GM19240 (cell line): ENCODE data around the gene SEC23IP.
"Not testable (repeated sequence)": the region's sequence is repeated elsewhere in the genome, so short reads cannot be mapped to it uniquely, and the experiment has no call there.

ENCODE experiments used
- DNase-seq: peaks from one replicate; pipeline ENCODE4 v3.0.0; 2011; ENCODE audit warnings: low spot score; ENCODE audit not compliant: insufficient read length

SEC23IP gene

DNA sequence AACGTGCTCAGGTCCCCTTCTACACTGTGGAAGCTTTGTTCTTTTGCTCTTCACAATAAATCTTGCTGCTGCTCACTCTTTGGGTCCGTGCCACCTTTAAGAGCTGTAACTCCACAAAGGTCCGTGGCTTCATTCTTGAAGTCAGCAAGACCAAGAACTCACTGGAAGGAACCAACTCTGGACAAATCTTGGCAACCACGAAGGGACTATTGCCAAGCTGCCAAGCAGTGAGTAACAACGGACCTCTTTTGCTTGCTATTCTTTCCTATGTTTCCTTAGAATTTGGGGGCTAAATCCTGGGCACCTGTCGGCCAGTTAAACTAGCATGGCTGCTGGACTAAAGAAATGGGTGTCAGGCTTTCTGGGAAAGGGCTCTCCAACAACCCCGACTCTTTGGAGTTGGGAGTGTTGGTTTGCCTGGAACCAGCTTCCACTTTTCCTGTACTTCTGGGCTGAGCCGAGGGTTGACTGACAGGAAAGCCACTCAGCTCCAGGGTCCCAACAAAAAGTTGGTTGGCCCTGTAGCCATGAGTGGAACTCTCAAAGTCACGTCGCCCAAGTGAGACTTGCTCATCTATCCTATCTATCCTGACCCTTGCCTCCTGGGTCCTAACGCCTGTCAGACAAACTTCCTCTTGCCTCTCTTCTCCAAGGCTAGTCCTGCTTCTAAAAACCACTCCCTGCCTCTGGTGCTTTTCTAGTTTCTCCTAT is 8.5 kb upstream of the SEC23IP start:
- not testable (repeated sequence) for DNase-seq

- DNase-seq: not testable (repeated sequence)
Measured at GRCh38 chr10:119886070-119886469, 6.5 kb upstream of the SEC23IP start.

DNA sequence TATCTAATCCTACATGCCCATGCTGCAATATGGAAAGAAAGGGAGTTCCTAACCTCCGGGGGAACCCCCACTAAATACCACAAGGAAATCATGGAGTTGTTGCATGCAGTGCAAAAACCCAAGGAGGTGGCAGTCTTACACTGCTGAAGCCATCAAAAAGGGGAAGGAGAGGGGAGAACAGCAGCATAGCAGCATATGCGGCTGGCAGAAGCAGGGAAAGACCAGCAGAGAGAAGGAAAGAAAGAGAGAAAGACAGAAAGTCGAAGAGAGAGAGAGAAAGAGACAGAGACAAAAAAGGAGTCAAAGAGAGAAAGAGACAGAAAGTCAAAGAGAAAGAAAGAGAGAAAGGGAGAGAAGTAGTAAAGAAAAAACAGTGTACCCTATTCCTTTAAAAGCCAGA is 3.8 kb upstream of the SEC23IP start:
- not testable (repeated sequence) for DNase-seq

DNA sequence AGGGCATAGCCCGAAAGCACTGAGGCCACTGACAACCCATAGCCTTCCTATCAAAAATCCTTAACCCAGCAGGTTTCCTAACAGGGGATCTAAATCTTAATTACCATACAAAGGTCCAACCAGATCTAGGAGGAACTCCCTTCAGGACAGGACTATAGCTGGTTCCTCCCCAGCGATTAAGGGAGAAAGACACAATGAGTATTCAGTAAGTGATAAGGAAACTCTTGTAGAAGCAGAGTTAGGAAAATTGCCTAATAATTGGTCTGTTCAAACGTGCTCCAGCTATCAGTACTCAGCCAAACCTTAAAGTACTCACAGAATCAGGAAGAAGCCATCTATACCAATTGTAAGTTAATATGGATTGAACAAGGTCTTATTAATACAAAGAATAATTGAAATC is 3.3 kb upstream of the SEC23IP start:
- not testable (repeated sequence) for DNase-seq

GRCh38 chr10:119890307-119890706 is 2.2 kb upstream of the SEC23IP start:
- not testable (repeated sequence) for DNase-seq

DNA sequence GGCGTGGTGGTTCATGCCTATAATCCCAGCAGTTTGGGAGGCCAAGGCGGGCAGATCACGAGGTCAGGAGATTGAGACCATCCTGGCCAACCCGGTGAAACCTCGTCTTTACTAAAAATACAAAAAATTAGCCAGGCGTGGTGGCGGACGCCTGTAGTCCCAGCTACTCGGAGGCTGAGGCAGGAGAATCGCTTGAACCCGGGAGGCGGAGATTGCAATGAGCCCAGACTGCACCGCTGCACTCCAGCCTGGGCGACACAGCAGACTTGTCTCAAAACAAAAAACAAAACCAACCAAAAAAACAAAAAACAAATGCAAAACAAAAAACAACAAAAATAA is 712 bp upstream of the SEC23IP start:
- DNase-seq: not testable (repeated sequence)

DNA sequence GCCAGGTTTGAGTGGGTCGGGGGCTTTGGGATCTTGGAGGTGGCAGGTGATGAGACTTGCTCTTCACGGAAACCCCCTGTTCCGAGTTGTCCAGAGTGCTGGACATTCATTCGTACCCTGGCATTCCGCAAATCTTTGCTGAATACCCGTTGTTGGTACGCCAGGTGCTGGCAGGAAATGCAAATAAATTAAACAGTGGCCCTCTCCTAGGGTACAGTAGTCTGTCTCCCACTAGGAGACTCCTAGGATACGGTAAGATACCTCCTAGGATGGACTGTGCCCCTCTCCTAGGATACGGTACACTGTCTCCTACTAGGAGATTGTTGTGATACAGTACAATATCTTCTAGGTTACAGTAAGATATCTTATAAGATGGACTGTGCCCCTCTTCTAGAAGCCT is 544 bp downstream of the SEC23IP start:
- DNase-seq: no peak

- DNase-seq: no peak
Measured at GRCh38 chr10:119893845-119894427, 1.4 kb downstream of the SEC23IP start.

- DNase-seq: no peak
Measured at GRCh38 chr10:119896061-119896655, 3.6 kb downstream of the SEC23IP start.

GRCh38 chr10:119896937-119897770 is 4.6 kb downstream of the SEC23IP start:
- no peak for DNase-seq

GRCh38 chr10:119898577-119898976 is 6.0 kb downstream of the SEC23IP start:
- no peak for DNase-seq

DNA sequence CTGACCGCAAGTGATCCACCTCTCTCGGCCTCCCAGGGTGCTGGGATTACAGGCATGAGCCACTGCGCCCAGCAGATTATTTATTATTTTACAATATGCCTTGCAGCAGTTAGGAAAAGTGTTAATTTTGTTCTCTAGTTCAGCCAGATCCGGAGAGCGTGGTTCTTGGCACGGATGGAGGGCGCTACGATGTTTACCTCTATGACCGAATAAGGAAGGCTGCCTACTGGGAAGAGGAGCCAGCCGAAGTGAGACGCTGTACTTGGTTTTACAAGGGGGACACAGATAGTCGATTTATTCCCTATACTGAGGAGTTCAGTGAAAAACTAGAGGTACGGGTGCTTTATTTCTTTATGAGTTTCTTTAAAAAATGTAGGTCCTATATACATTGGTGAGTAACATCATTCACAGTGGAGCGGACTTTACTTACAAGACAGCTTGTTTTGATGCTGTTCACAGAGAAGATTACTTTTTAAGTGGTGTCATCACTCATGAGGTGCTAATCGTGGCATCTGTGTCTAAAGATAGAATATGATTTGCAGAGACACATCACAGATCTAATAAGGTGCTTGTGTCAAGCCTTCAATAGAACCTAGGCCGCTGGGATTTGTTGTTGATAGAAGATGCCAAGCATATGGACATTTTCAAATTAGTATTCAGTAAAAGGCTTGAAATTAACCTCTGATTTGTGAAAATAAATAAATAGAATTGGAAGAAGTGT is 11.6 kb downstream of the SEC23IP start:
- DNase-seq: no peak

- DNase-seq: not testable (repeated sequence)
Measured at GRCh38 chr10:119907695-119908094, 15.2 kb downstream of the SEC23IP start.

DNA sequence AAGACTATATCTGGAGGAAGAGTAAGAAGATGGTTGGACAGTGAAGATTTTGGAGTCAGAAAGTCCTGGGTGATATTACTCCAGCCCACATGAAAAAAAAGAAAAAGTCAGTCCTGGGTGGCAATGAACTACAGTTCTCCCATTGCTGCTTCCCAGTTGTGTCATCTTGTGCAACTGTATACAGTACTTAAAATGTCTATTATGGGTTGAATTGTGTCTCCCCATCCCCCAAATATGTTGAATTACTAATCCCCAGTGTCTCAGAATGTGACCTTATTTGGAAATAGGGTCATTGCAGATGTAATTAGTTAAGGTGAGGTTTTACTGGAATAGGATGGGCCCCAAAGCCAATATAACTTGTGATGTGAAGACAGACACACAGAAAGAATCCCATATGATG is 15.6 kb downstream of the SEC23IP start:
- no peak for DNase-seq

DNA sequence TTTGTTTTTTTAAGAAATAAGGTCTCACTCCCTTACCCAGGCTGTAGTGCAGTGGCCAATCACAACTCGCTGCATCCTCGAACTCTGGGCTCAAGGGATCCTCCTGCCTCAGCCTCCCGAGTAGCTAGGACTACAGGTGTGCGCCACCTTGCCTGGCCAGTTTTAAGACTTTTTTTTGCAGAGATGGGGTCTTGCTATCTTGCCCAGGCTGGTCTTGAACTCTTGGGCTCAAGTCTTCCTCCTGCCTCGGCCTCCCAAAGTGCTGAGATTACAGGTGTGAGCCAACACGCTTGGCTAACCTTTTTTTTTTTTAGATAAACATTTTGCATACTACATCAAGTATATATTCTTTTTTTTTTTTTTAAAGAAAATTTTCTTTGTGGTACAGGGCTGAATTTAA is 18.2 kb downstream of the SEC23IP start:
- no peak for DNase-seq

DNA sequence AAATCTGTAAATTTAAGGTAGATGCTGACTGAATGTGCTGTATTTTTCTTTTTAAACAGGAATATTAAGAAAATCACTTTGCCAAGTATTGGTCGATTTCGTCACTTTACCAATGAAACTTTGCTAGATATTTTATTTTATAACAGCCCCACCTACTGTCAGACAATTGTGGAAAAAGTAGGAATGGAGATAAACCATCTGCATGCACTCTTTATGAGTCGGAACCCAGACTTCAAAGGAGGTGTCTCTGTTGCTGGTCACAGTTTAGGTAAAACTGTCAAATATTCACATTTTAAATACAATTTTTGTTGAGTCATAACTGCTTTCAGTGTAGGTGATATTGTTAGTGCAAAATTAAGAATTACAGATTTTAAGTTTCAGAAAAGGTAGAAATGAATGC is 25.2 kb downstream of the SEC23IP start:
- no peak for DNase-seq

DNA sequence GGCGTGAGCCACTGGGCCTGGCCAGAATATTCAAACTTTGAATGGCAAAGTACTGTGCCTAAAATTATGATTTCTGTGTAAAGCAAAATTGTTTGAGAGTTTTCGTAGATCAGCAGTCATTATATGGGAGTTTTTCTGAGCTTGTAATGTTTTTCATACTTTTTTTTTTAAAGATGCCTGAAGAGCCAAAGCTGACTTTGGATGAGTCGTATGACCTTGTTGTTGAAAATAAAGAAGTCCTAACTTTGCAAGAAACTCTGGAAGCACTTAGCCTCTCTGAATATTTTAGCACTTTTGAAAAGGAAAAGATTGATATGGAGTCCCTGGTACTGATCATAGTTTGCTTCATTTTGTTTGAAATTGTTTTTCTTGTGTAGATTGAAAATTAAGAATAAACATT is 26.7 kb downstream of the SEC23IP start:
- DNase-seq: no peak

GRCh38 chr10:119919826-119920225 is 27.3 kb downstream of the SEC23IP start:
- no peak for DNase-seq

GRCh38 chr10:119928411-119928810 is 35.9 kb downstream of the SEC23IP start:
- no peak for DNase-seq

DNA sequence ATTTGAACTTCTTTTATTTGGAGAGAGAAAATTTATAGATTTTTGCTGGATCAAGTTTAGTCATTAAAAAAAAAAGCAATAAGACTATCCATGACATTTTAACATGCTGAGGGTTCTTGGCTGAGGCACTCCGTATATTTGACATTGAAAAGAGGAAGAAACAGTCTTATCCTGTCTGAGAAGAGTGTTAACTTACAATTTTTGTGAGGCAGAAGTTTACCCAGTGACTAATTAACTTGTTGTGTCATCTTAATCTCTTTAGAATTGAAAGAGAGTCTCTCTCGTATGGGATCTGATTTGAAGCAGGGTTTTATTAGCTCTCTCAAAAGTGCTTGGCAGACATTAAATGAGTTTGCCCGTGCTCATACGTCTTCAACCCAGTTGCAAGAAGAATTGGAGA is 39.3 kb downstream of the SEC23IP start:
- no peak for DNase-seq

DNA sequence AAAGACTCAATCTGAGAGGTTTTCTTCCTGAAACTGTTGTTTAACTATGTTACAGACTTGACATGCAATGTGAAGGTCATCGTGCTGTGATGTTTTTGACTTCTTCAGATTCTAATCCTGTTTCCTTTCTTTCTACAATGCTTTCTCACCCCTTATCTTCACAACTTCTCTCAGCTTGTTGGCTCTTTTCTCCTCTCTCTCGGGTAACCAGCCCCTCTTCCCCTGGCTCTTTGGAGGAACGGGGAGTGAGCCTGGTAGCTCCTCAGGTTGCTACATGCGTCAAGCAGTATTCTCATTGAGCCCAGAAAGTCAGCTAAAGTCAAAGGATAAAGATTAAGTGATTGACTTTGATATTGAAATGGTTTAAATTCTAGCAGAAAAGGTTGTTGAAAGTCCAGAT is 40.1 kb downstream of the SEC23IP start:
- no peak for DNase-seq
